ENCODE results near the gene KLF15. TPM values are rescaled to one million over a fixed set of nuclear protein-coding genes. Genes with fewer than 3 reads are reported as not detected.

KLF15 gene
- total and polyA plus RNA-seq, 2 experiments from 2014 or later, result 1.8 to 16.7 TPM

DNA sequence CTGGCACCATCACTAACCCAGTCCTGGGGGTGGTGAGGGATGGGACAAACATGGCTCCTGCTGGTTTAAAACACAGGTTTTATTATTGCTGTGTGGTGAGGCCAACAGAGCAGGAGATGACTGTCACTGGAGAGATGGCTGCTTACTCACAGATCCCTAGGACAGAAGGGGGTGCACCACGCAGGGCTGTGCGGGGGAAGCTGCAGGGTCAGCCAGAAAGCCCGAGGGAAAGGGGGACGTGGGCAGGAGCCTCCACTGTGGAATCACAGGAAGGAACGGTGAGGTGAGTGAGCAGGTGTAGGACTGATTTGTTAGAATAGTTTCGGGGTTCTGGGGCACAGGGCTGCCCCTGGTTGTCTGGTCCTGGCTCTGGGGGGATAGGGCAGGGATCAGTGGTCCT, 45.0 kb upstream of the KLF15 start:
- H3K4me2 ChIP-seq, result no peak overlapping the region
- H3K9me3 ChIP-seq (ENCODE audit: low read depth), result no peaks in the 10 kb centered on the region
- WGBS (ENCODE audit: low lambda C conversion rate, missing lambda C conversion rate), result 86% methylated on average over 6 of the region's 6 CpGs
- no peaks in the 10 kb centered on the region for H3K9me2 ChIP-seq (replicated peaks; ENCODE audit: insufficient read depth)
- H3K36me3 ChIP-seq (replicated peaks; ENCODE audit: insufficient read depth, low read depth), result no peaks in the 10 kb centered on the region
- no peak overlapping the region for H2AFZ ChIP-seq
- no peak overlapping the region for H3K4me3 ChIP-seq
- H3K27ac ChIP-seq, result no peak overlapping the region
- no peaks in the 10 kb centered on the region for H3K4me1 ChIP-seq (ENCODE audit: insufficient read depth)
- no peaks in the 10 kb centered on the region for H4K20me1 ChIP-seq (ENCODE audit: insufficient read depth, poor library complexity, severe bottlenecking)
- no peaks in the 10 kb centered on the region for H3K79me2 ChIP-seq
- no peaks in the 10 kb centered on the region for H3K27me3 ChIP-seq
- DNase-seq (ENCODE audit: low spot score), result no peak
- TF ChIP-seq EZH2 (IDR thresholded peaks at IDR 0.05; ENCODE audit: borderline replicate concordance), result no peak
- no peak for TF ChIP-seq EZH2phosphoT487 (IDR thresholded peaks at IDR 0.05; ENCODE audit: low read depth, severe bottlenecking, unreplicated experiment)
- no peak for TF ChIP-seq CTCF (IDR thresholded peaks at IDR 0.05; ENCODE audit: poor library complexity)

- Histone ChIP-seq H3K36me3 (replicated peaks; ENCODE audit: insufficient read depth, low read depth) (no peaks in the 10 kb centered on the region), H4K20me1 (ENCODE audit: insufficient read depth, poor library complexity, severe bottlenecking) (no peaks in the 10 kb centered on the region), H3K4me1 (ENCODE audit: insufficient read depth) (no peaks in the 10 kb centered on the region), H3K79me2 (no peaks in the 10 kb centered on the region), H3K4me2 (no peak overlapping the region), H3K27ac (no peak overlapping the region), H3K9me3 (ENCODE audit: low read depth) (no peaks in the 10 kb centered on the region), H3K27me3 (no peaks in the 10 kb centered on the region), H3K9me2 (replicated peaks; ENCODE audit: insufficient read depth) (no peaks in the 10 kb centered on the region), H3K4me3 (no peak overlapping the region), H2AFZ (no peak overlapping the region)
- no peak for DNase-seq (ENCODE audit: low spot score)
- TF ChIP-seq EZH2 (IDR thresholded peaks at IDR 0.05; ENCODE audit: borderline replicate concordance), result no peak
- 77% methylated on average over 7 of the region's 8 CpGs for WGBS (ENCODE audit: low lambda C conversion rate, missing lambda C conversion rate)
Measured at GRCh38 chr3:126401611-126402160, 44.5 kb upstream of the KLF15 start.

GRCh38 chr3:126399756-126400155, 42.5 kb upstream of the KLF15 start:
- Histone ChIP-seq H3K27me3 (peaks cover 11% of the 10 kb centered on the region), H2AFZ (no peak overlapping the region), H3K9me3 (ENCODE audit: low read depth) (no peaks in the 10 kb centered on the region), H3K9me2 (replicated peaks; ENCODE audit: insufficient read depth) (no peaks in the 10 kb centered on the region), H3K4me3 (no peak overlapping the region), H3K79me2 (no peaks in the 10 kb centered on the region), H4K20me1 (ENCODE audit: insufficient read depth, poor library complexity, severe bottlenecking) (no peaks in the 10 kb centered on the region), H3K27ac (no peak overlapping the region), H3K4me2 (no peak overlapping the region), H3K4me1 (ENCODE audit: insufficient read depth) (no peaks in the 10 kb centered on the region), H3K36me3 (replicated peaks; ENCODE audit: insufficient read depth, low read depth) (no peaks in the 10 kb centered on the region)
- WGBS (ENCODE audit: low lambda C conversion rate, missing lambda C conversion rate), result 85% methylated on average over 4 of the region's 4 CpGs
- TF ChIP-seq EZH2 (IDR thresholded peaks at IDR 0.05; ENCODE audit: borderline replicate concordance) (no peak), EZH2phosphoT487 (IDR thresholded peaks at IDR 0.05; ENCODE audit: low read depth, severe bottlenecking, unreplicated experiment) (no peak), CTCF (IDR thresholded peaks at IDR 0.05; ENCODE audit: poor library complexity) (no peak)
- no peak for DNase-seq (ENCODE audit: low spot score)

DNA sequence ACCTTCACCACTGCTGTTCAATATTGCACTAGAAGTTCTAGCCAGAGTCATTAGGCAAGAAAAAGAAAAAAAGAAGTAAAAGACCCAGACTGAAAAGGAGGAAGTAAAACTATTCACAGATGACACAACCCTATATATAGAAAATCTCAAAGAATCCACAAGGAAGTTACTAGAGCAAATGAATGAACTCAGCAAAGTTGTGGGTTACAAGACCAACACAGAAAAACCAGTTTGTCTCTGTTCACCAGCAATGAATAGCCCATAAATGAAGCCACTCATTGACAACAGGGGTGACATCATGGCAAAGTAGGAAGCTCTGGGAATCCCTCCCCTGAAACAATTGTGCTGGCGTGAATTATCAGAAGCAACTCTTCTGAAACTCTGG, 42.1 kb upstream of the KLF15 start:
- no peak for TF ChIP-seq EZH2phosphoT487 (IDR thresholded peaks at IDR 0.05; ENCODE audit: low read depth, severe bottlenecking, unreplicated experiment)
- TF ChIP-seq EZH2 (IDR thresholded peaks at IDR 0.05; ENCODE audit: borderline replicate concordance), result no peak
- TF ChIP-seq CTCF (IDR thresholded peaks at IDR 0.05; ENCODE audit: poor library complexity), result no peak
- Histone ChIP-seq H3K4me1 (ENCODE audit: insufficient read depth) (peaks cover 3% of the 10 kb centered on the region), H2AFZ (no peak overlapping the region), H3K9me2 (replicated peaks; ENCODE audit: insufficient read depth) (no peaks in the 10 kb centered on the region), H3K27me3 (peaks cover 14% of the 10 kb centered on the region), H4K20me1 (ENCODE audit: insufficient read depth, poor library complexity, severe bottlenecking) (no peaks in the 10 kb centered on the region), H3K27ac (no peak overlapping the region), H3K79me2 (no peaks in the 10 kb centered on the region), H3K36me3 (replicated peaks; ENCODE audit: insufficient read depth, low read depth) (no peaks in the 10 kb centered on the region), H3K4me3 (no peak overlapping the region), H3K9me3 (ENCODE audit: low read depth) (no peaks in the 10 kb centered on the region), H3K4me2 (no peak overlapping the region)
- 88% methylated on average over 1 of the region's 1 CpG for WGBS (ENCODE audit: low lambda C conversion rate, missing lambda C conversion rate)
- no peak for DNase-seq (ENCODE audit: low spot score)

Measured in hepatocyte (in vitro differentiated cells).